ENCODE data around the gene PCIF1.
A peak's percentile ranks its signal among the peaks of the same experiment; 100 is the strongest.
"Not testable (repeated sequence)": the region's sequence is repeated elsewhere in the genome, so short reads cannot be mapped to it uniquely, and the experiment has no call there.

PCIF1 gene

DNA sequence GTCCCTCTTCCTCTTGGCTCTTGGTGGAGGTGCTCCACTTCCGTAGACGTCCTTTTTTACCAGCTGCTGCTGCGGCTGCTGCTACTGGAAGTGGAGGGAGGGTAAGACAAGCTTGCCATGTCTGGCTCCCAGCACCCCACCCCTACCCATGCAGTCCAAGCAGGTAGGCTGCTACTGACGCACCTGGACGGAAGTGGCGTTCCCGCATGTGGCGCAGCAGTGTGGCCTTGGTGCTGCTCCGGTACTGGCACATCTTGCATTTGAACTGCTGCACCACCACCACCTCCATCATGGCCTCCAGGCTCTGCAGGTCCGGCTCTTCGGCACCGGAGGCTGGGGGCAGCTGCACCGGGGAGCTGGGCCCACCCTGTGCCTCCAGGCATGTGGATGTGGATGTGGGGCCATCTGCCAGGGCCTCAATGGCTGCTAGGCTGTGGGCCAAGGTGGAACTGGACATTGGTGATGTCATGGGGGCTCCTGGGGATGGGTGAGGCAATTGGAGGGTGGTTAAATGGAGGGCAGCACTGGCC lies 33.1 kb downstream of the PCIF1 start:
- DNase-seq (ENCODE audit: low read depth in 2 of 2) = no peak

DNA sequence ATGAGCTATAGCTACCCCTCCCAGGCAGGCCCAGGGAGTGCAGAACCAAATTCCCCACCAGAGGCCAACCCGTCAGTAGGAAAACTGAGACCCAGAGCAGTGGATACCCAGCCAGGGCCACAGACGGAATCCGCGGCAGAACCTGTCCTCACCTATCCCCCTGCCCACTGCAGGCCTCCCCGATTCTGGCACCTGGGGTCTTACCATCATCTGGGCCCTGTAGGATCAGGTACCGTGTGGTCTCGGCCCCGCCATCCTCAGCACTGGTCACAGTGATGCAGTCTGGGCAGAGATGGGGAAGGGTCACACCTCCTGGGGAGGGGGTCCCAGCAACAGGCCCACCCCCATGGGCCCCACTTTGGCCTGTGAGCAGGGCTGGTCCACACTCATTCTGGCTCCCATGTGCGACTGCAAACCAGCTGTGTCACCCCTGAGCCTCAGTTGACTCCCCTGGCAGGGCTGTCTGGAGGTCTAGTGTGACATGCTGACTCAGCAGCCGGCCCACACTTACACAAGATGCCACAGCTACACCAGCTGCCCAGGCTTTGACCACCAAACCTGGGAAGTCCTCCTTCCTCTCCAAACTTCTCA lies 33.7 kb downstream of the PCIF1 start:
- DNase-seq (ENCODE audit: low read depth in 2 of 2) = no peak

DNA sequence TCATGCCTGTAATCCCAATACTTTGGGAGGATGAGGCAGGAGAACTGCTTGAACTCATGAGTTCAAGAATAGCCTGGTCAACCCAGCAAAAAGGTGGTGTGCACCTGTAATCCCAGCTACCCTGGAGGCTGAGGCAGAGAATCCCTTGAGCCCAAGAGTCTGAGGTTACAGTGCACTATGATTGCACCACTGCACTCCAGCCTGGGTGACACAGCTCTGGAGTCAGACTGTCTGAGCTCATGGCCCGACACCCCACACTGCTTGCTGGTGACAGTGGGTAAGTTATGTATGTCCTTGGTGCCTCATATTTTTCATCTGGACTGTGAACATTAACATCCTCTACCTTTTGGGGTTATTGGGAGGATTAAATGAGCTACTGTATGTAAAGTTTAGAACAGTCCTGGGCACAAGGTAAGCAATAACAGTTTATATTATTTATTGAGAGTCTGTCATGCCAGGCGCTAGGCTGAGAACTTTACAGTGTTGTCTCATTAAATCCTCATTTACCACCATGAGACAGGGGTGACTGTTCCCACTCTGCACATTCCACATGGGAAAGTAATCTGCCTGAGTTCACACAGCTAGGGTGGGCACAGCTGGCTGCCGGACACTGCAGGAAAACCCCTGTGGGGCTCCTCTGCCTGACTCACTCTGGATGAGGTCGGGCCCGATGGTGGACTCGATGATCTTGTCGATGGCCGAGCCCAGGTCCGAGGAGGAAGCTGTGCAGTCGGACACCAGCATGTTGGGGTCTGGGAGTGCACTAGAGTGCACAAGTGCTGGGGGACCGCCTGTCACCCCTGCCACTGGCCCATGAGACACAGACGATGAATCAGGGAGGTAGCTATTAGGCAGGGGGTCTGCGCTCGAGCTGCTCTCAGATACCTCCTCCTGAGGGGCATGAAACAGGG lies 34.6 kb downstream of the PCIF1 start:
- no peak for DNase-seq (ENCODE audit: low read depth in 2 of 2)

DNA sequence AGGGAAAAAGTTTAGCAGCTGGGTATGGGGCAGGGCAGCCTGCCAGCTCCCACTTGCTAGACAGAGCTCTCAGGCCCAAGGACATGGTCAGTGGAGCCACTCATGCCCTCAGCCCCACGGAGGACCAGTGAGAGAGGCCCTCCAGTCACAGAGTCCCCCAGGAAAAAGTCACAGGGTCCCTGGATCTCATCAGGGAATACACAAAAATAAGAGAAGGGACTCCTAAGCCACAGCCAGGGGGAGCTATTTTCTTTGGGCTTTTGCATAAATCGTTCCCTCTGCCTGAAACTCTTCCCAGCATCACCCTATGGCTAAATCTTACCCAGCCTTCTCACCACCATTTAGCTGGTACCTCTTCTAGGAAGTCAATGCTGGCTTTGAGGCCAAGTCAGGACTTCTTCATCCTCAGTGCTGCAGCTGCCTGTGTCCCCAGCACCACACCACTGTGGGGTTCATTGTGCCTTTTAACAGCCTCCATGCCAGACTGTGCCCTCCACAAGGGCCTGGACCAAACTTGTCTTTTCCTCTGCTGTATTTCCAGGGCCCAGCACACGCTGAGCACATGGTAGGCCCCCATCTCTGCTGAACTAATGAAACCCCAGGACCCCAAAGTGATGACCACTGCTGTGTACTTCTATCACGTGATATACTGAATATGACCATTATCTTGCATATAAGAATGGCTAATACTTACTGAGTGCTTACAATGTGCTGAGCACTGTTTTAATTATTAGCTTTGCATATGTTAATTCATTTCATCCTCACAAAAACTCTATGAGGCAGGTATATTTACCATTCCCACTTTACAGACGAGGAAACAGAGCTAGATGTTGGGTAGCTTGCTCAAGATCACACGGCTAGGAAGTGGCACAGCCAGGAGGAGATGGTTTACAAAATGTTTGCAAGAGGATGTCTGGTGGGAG lies 35.5 kb downstream of the PCIF1 start:
- no peak for DNase-seq (ENCODE audit: low read depth in 2 of 2)

DNA sequence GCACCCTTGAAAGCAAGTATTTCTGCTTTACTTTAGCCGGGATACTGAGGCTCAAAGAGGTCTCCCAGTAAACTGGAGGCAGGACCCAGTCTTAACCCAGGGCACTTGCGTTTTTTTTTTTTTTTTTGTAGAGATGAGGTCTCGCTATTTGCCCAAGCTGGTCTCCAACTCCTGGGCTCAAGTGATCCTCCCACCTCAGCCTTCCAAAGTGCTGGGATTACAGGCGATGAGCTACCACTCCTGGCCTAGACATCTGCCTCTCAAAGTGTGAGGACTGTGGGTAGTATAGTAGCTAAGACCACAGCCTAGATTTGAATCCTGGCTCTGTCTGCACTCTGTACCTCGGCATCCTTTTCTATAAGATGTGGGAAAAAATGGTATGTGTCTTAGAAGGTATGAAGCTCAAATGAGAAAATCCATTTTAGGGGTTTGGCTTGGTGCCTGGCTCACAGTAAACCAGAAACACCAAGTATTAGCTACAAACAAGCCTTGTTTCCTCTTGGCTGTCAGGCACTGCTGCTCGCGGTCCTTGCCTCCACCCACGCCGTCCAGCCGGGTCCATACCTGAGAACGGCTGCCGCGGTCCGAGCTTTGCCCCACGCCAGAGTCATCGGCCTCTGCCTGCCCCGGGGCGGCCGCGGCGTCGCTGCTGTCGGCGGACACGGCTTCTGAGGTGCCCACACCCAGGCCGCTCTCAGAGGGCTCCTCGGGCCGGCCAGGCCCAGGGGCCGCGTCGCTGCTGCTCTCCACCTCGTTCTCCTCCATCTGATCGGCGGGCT lies 36.4 kb downstream of the PCIF1 start:
- no peak for DNase-seq (ENCODE audit: low read depth in 2 of 2)

DNA sequence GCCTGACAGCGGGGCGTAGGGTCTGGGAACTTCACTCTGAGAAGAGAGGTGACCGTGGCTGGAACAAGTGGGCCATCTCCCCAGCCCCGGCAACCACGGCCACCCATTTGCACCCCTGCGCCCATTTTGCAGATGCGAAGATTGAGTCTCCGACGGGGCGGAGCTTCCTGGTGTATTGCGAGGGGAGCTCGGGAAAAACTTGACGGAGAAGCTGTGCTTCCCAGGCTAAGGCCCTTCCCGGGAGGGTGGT lies 36.9 kb downstream of the PCIF1 start:
- no peak for DNase-seq (ENCODE audit: low read depth in 2 of 2)

DNA sequence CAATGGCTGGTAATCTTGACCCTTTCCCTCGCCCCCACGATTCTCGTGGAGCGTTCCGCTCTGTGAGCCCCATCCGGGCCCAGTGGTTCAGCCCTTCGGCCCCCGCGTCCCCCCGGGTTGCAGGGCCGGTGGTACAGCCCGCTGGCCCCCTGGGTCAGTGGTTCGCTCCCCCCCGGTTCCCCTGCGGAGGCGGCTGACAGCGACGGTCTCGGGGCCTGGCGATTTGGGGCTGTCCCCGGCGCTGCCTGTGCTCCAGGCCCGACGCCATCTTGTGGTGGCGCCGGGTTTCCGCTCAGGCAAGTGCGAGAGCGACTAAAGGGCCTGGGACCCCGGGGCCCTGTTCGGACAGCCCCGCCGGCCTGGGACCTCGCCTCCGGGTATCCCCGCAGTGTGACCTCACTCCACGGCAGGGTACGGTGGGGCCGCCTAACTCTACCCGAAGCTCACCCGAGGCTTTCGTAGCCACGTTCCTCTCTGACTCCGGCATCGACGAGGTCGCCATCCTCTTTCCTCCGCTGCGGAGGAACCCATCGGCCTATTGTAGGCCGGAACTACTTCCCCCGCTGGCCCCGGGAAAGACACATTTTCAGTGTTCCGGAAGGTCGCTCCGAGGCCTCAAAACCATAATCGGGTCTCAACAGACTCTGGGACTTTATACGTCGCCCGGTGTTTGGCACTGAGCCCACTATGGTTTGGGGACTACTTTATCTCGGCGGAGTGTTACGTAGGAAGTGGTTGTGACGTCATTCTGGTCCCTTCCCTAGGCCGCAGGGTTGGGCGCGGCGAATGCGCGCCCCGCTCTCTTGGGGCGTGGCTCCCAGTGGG lies 37.4 kb downstream of the PCIF1 start, which contains the start of gene ZNF335:
Gene ZNF335 (minus strand): TSS at position 529 of the 825 bp plus-strand sequence. CDS start 793 bp downstream, outside the sequence.
- DNase-seq (ENCODE audit: low read depth in 2 of 2) = peak; percentile 91 to 93

DNA sequence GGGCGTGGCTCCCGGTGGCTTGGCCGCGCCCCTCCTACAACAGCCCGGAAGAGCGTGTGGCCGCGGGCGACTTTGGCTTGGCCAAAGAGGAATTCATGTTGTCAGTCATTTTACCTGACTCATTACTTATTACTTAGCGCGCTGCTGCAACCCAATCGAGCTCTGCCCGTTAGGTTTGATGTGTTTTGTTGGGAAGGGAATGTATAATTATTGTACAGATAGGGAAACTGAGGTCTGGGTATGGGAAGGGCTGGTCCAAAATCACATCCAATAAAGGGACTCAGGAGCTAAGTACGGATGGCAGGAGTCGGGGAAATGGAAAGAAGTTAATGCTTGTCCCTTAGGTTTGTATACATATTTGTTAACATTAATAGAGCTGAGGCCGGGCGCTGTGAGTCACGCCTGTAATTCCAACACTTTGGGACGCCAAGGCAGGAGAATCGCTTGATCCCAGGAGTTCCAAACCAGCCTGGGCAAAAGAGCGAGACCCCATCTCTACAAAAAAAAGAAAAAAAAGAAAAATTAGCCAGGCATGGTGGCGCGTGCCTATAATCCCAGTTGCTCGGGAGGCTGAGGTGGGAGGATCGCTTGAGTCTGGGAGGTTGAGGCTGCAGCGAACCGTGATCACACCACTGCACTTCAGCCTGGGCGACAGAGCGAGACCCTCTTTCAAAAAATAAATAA lies 38.2 kb downstream of the PCIF1 start:
- DNase-seq (ENCODE audit: low read depth in 2 of 2) = no peak

DNA sequence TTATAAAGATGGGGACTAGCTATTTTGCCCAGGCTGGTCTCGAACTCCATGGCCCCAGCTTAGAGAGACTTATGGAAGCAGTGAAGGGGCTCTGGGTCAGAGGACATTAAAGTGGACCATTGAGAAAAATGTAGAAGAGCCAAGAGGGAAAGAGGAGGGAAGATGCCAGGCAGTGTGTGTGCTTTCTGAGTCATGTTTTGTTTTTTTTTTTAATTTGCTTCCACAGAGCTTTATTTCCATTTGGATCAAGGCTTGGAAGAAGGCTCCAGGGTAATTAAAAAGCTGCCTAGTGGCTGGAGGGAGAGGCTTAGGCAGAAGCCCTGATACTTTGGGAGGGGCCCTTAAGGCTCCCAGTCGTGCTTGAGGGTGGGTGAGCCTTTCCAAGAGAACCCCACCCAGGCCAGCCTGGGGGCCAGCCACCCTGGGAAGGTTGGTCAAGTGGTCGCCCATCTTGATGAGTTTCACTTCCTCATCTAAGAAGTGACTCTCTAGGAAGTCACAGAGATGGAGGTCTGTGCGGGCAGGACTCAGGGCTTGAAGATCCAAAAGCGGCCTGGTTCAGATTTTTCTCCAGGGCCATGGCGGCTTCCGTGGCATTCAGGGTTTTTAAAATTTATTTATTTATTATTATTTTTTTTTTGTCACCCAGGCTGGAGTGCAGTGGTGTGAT lies 40.5 kb downstream of the PCIF1 start:
- no peak for DNase-seq (ENCODE audit: low read depth in 2 of 2)

DNA sequence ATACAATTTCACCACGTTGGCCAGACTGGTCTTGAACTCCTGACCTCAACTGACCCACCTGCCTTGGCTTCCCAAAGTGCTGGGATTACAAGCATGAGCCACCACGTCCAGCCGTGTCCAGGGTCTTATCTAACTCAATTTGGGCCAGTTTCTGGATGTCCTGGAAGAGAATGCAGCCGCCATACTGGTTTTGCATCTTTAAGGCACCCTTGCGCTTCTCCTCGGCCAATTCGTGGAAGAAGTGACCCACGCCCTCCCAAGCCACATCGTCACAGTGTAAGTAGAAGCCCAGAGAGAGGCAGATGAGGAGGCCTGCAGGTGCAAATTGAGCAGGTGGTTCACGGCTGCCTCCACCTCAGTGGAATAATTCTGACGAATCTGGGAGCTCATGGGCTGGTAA lies 41.2 kb downstream of the PCIF1 start:
- DNase-seq (ENCODE audit: low read depth in 2 of 2) = no peak

DNA sequence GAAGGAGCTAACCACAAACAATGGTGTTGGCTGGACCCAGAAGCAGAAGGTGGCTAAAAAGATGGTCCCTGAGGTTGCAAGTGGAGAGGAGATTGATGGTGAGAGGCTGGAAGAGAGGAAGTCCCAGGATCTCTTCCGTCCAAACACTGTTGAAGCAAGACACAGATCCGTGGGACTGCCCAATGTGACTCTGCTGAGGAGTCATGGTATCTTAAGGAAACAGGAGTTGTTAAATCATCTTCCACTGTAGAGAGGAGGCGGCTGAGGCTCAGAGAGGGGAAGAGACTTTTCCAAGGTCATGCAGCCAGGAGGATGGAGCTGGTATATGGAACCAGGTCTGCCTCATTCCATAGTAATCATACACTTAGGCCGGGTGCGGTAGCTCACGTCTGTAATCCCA lies 41.6 kb downstream of the PCIF1 start:
- DNase-seq (ENCODE audit: low read depth in 2 of 2) = no peak

DNA sequence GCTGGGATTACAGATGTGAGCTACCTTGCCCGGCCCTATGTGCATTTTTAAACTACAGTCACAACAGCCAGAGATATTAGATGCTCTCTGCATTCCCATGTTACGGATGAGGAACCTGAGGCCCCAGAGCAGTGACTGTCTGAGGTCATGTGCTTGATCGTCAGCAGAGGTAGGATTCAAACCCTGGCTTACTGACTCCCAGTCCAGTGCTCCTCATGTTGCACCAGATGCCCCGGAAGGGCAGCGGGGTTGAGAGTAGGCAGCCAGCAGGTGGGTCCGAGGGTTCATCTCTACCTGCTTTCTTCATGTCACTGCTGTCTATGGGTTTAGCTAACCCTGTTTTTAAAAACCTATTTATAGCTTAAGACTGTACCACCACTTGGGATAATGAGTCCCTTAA lies 46.8 kb downstream of the PCIF1 start:
- no peak for DNase-seq (ENCODE audit: low read depth in 2 of 2)

DNA sequence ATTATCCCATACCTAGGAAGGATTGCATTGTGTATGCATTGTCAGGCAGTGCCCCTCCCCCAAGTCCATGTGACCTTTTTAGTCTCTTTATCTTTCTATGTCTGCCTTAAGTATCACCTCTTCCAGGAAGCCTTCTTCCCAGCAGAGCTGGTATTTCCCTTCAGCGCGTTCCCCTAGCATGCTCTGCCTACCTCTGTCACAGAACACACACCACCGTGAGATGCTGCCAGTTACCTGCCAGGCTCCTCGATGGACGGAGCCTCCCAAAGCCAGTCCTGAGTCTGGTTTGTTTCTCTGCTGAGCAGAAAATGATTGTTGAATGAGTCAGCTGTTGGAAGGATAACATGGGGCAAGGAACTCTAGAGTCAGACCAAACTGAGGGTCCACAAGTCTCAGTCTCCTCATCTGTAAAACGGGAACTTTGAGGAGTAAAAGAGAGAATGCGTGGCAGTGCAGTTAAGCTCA lies 48.8 kb downstream of the PCIF1 start:
- no peak for DNase-seq (ENCODE audit: low read depth in 2 of 2)

DNA sequence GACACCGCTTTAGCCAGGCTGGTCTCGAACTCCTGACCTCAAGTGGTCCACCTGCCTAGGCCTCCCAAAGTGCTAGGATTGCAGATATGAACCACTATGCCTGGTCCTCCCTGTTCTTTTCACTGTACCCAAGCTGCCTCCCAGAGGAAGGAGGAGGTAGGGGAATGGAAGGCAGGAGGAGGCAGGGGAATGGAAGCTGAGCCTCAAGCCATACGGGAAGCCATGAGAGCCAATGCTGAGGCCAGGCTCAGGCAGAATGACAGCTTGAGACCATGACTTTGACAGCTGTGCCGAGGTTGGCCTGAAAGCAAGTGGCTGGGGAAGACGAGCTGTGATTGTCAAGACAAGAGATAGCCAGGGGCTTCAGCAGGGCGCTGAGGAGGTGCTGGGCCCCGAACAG lies 51.1 kb downstream of the PCIF1 start:
- DNase-seq (ENCODE audit: low read depth in 2 of 2) = no peak

DNA sequence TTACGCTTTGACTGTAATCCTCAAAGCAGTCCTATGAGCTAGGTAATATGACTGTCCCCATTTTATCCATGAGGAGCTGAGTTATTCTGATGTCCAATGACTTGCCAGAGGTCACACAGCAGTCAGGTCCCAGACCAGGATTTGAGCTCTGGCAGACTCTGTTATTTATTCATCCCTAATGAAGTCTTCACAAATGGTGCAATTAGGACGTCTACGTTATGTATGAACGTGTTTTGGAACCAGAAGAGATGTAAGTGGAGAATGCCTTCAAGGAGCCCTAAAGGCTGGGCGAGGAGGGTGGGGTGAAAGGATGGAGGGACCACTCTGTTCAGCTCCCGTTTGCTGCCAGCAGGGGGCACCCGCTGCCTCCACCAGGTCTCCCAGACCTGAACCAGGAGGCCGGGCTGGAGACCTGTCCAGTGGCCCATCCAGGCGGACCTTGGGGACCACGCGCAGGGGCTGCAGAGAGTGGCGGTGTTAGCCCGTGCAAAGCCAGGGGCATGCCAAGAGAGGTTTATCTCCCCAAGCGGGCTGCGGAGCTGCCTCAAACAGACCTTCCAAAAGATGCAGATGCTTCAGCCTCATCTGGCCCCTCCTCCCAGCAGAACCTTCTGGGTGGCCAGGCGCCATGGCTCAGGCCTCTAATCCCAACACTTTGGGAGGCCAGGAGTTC lies 52.8 kb downstream of the PCIF1 start:
- peak; percentile 71 to 79 for DNase-seq (ENCODE audit: low read depth in 2 of 2)

DNA sequence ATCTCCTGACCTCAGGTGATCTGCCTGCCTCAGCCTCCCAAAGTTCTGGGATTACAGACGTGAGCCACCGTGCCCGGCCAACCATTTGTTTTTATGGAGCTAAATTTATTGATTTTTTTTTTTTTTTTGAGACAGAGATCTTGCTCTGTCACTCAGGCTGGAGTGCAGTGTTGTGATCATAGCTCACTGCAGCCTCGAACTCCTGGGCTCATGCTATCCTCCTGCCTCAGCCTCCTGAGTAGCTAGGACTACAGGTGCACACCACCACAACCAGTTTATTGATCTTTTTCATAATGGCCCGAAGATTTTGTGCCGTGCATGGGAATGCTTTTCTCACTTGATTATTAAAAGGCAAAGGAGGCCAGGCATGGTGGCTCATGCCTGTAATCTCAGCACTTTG lies 54.3 kb downstream of the PCIF1 start:
- DNase-seq (ENCODE audit: low read depth in 2 of 2) = not testable (repeated sequence)

DNA sequence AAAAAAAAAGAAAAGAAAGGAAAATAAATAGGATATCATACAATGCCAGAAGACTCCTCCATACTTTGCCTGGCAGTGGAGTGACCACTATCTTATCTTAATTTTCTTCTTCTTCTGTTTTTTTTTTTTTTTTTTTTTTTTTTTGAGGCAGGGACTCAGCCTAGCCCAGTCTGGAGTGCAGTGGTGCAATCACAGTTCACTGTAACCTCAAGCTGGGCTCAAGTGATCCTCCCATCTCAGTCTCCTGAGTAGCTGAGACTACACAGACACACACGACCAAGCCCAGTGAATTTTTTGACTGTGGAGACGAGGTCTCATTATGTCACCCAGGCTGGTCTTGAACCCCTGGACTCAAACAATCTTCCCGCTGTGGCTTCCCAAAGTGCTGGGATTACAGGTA lies 57.1 kb downstream of the PCIF1 start:
- DNase-seq (ENCODE audit: low read depth in 2 of 2) = no peak

DNA sequence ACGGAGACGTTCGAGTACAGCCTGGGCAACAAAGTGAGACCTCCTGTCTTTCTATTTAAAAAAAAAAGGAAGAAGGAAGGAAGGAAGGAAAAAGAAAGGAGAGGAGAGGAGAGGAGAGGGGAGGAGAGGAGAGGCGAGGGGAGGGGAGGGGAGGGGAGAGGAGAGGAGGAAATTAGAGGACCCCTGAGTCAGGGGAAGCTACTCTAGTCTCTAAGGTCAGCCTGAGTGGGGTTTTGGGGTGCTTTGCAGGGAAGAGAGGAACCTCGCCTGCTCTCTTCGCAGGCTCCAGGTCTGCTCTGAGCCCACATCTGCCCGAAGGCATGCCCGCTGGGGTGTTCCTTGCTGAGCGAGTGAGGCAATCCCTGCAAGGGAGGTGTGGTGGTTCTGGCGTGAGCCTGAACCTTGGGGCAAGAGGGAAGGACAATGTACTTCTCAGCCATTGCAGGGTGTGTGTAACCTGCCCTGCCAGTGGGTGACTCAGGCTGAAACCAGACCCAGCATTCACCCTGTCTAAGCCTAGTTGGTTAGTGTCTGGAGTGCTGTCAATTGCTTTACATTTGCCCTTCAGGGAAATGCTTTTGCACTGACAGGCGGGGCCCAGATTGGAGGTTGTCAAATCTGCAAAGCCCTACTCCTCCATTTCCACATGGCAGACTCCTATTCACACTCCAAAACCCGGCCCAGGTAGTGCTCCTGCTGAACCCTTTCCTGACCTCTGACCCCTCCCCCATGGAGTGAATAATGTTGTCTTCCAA lies 58.9 kb downstream of the PCIF1 start:
- DNase-seq (ENCODE audit: low read depth in 2 of 2) = no peak

Data from stimulated activated CD4-positive, alpha-beta T cell treated with anti-CD3 and anti-CD28 coated beads, Interleukin-4, amount 100 ng/mL, for 48 hours (primary cell).